Activated naive CD4-positive, alpha-beta T cell (primary cell): ENCODE data around the gene PEX19.
"Not testable (repeated sequence)": the region's sequence is repeated elsewhere in the genome, so short reads cannot be mapped to it uniquely, and the experiment has no call there.

Source experiments
- DNase-seq, 4 experiments: peaks; one replicate each; lab custom pipeline; 2025; lab: John Stamatoyannopoulos, UW

The PEX19 gene

GRCh38 chr1:160284782-160285344, at the start of gene PEX19:
TSS of gene PEX19 (minus strand) at chr1:160285133. CDS start at chr1:160285124, 9 bp downstream.
- peak; percentile 75 to 91 (median 82) for DNase-seq

- no peak for DNase-seq
These were observed 47.6 kb upstream of the PEX19 start for GRCh38 chr1:160332516-160332915.

- no peak for DNase-seq
These were observed 45.2 kb upstream of the PEX19 start for GRCh38 chr1:160330119-160330518.

GRCh38 chr1:160328184-160328583, 43.3 kb upstream of the PEX19 start:
- DNase-seq: no peak

- DNase-seq: no peak
These were observed 41.5 kb upstream of the PEX19 start for GRCh38 chr1:160326418-160326817.

- DNase-seq: no peak
These were observed 40.3 kb upstream of the PEX19 start for GRCh38 chr1:160325252-160325651.

- DNase-seq: no peak
These were observed 37.9 kb upstream of the PEX19 start for GRCh38 chr1:160322831-160323230.

- DNase-seq: no peak
These were observed 30.4 kb upstream of the PEX19 start for GRCh38 chr1:160315359-160315758.

- DNase-seq: no peak
These were observed 24.6 kb upstream of the PEX19 start for GRCh38 chr1:160309571-160309970.

- DNase-seq: no peak
These were observed 24.2 kb upstream of the PEX19 start for GRCh38 chr1:160309185-160309557.

- DNase-seq: no peak
These were observed 23.7 kb upstream of the PEX19 start for GRCh38 chr1:160308451-160309184.

GRCh38 chr1:160307118-160307791, 22.3 kb upstream of the PEX19 start:
- no peak for DNase-seq

- DNase-seq: no peak
These were observed 15.2 kb upstream of the PEX19 start for GRCh38 chr1:160300173-160300572.

- no peak for DNase-seq
These were observed 11.1 kb upstream of the PEX19 start for GRCh38 chr1:160296036-160296435.

GRCh38 chr1:160293020-160293968, 8.4 kb upstream of the PEX19 start:
- DNase-seq: no peak

GRCh38 chr1:160291248-160292220, 6.6 kb upstream of the PEX19 start:
- peak in 3 of 4 experiments; percentile 3 to 32 (median 28) for DNase-seq

- DNase-seq: not testable (repeated sequence)
These were observed 2.8 kb upstream of the PEX19 start for GRCh38 chr1:160287769-160288168.

GRCh38 chr1:160285506-160285905, 573 bp upstream of the PEX19 start:
- DNase-seq: no peak

- DNase-seq: no peak
These were observed 632 bp downstream of the PEX19 start for GRCh38 chr1:160284220-160284781.

GRCh38 chr1:160282807-160283206, 2.1 kb downstream of the PEX19 start:
- DNase-seq: no peak

- no peak for DNase-seq
These were observed 6.9 kb downstream of the PEX19 start for GRCh38 chr1:160277987-160278386.
